IMR-90 (cell line): ENCODE results near the gene ABHD18. TPM values are rescaled to one million over a fixed set of nuclear protein-coding genes. Genes with fewer than 3 reads are reported as not detected.
"Not testable (repeated sequence)": the region's sequence is repeated elsewhere in the genome, so short reads cannot be mapped to it uniquely, and the experiment has no call there.

Experiments used
- ATAC-seq: fragments of 200-7000 bp; cut with Tn5 transposase; 2 replicates; pipeline ENCODE4 v1.9.1; 2020; ENCODE audit warnings: low read depth, mild to moderate bottlenecking, moderate library complexity
- BruUV-seq: library from RNA; stranded (reverse); fragments of 400-500 nt; replicated peaks from 2 replicates; lab custom pipeline; 2021; lab: Mats Ljungman, UMichigan
- CTCF ChIA-PET: fragments of 300-600 bp; formaldehyde crosslinking; extraction: SDS; loops from one replicate; lab custom pipeline; 2021; ENCODE audit warnings: antibody characterized with exemption; lab: Yijun Ruan, JAX
- POLR2A ChIA-PET: fragments of 300-600 bp; sonication (Branson Sonifier 250); formaldehyde crosslinking; loops from one replicate; lab custom pipeline; 2022; ENCODE audit warnings: antibody characterized with exemption; ENCODE audit not compliant: unreplicated experiment; lab: Charles Lee
- DNase-seq: peaks from one replicate; pipeline ENCODE4 v3.0.0; 2013
- H2AFZ ChIP-seq: replicated peaks from 2 replicates; pipeline ENCODE3; 2013; ENCODE audit warnings: low read length, mild to moderate bottlenecking; ENCODE audit not compliant: poor library complexity
- H2AK5ac ChIP-seq: 2 replicates; pipeline ENCODE4 v1.6.1; 2013; ENCODE audit warnings: low read depth, low read length, inconsistent platforms
- H2AK9ac ChIP-seq: replicated peaks from 2 replicates; pipeline ENCODE3; 2013; ENCODE audit warnings: mild to moderate bottlenecking, low read depth, low read length, moderate library complexity; ENCODE audit not compliant: poor library complexity
- H2BK120ac ChIP-seq: 2 replicates; pipeline ENCODE4 v1.6.1; 2013; ENCODE audit warnings: low read depth, low read length, inconsistent platforms
- H2BK15ac ChIP-seq: 3 replicates; pipeline ENCODE4 v1.6.1; 2013; ENCODE audit warnings: low read depth, low read length, inconsistent platforms
- H2BK20ac ChIP-seq: 2 replicates; pipeline ENCODE4 v1.6.1; 2013; ENCODE audit warnings: low read depth, mild to moderate bottlenecking, inconsistent platforms, low read length, moderate library complexity
- H2BK5ac ChIP-seq: 2 replicates; pipeline ENCODE4 v1.6.1; 2013; ENCODE audit warnings: mild to moderate bottlenecking, low read depth, low read length, inconsistent platforms; ENCODE audit not compliant: poor library complexity, severe bottlenecking
- H3K14ac ChIP-seq: replicated peaks from 2 replicates; pipeline ENCODE4 v1.6.1; 2013; ENCODE audit warnings: low read depth, low read length, inconsistent platforms
- H3K18ac ChIP-seq: 2 replicates; pipeline ENCODE4 v1.6.1; 2013; ENCODE audit warnings: low read depth, low read length, control low read depth
- H3K23ac ChIP-seq: 2 replicates; pipeline ENCODE4 v1.6.1; 2013; ENCODE audit warnings: low read depth, low read length, inconsistent platforms
- H3K27ac ChIP-seq: 2 replicates; pipeline ENCODE4 v1.5.1; 2013; ENCODE audit warnings: mild to moderate bottlenecking, control low read depth, low read length; ENCODE audit not compliant: insufficient read depth
- H3K27me3 ChIP-seq: 2 replicates; pipeline ENCODE4 v1.6.1; 2013; ENCODE audit warnings: low read length; ENCODE audit not compliant: control insufficient read depth, insufficient read depth
- H3K36me3 ChIP-seq: 2 replicates; pipeline ENCODE4 v1.6.1; 2013; ENCODE audit warnings: low read length, mixed read lengths; ENCODE audit not compliant: control insufficient read depth, insufficient read depth
- H3K4ac ChIP-seq: 2 replicates; pipeline ENCODE4 v1.6.1; 2013; ENCODE audit warnings: low read depth, low read length, inconsistent platforms
- H3K4me1 ChIP-seq: 2 replicates; pipeline ENCODE4 v1.6.1; 2013; ENCODE audit warnings: low read length, mixed read lengths; ENCODE audit not compliant: control insufficient read depth, insufficient read depth
- H3K4me2 ChIP-seq: 2 replicates; pipeline ENCODE4 v1.6.1; 2013; ENCODE audit warnings: low read depth, mild to moderate bottlenecking, control low read depth, low read length, moderate library complexity
- H3K4me3 ChIP-seq: 2 replicates; pipeline ENCODE4 v1.5.1; 2013; ENCODE audit warnings: low read depth, mild to moderate bottlenecking, control low read depth, low read length, moderate library complexity; ENCODE audit not compliant: insufficient read depth
- H3K56ac ChIP-seq: 2 replicates; pipeline ENCODE4 v1.6.1; 2013; ENCODE audit warnings: low read length, inconsistent platforms; ENCODE audit not compliant: insufficient read depth; ENCODE audit errors: extremely low read depth
- H3K79me1 ChIP-seq, 2 experiments: 2 replicates each; pipeline ENCODE4 v1.6.1; 2013; ENCODE audit warnings: low read length in 2 of 2, inconsistent platforms in 1 of 2, low read depth in 1 of 2
- H3K9ac ChIP-seq: 2 replicates; pipeline ENCODE4 v1.6.1; 2013; ENCODE audit warnings: low read depth, low read length, control low read depth
- H3K9me1 ChIP-seq: 2 replicates; pipeline ENCODE4 v1.6.1; 2013; ENCODE audit warnings: low read length, inconsistent platforms; ENCODE audit not compliant: insufficient read depth
- H3K9me3 ChIP-seq: 2 replicates; pipeline ENCODE4 v1.6.1; 2013; ENCODE audit warnings: low read length; ENCODE audit not compliant: control insufficient read depth, insufficient read depth
- H4K20me1 ChIP-seq: 2 replicates; pipeline ENCODE4 v1.6.1; 2013; ENCODE audit warnings: low read length, inconsistent platforms; ENCODE audit not compliant: insufficient read depth
- H4K5ac ChIP-seq: 2 replicates; pipeline ENCODE4 v1.6.1; 2013; ENCODE audit warnings: mild to moderate bottlenecking, low read depth, low read length, control low read depth
- H4K8ac ChIP-seq, 2 experiments: 2 replicates each; pipeline ENCODE4 v1.6.1; 2013; ENCODE audit warnings: low read depth in 2 of 2, low read length in 2 of 2, control low read depth in 1 of 2, inconsistent platforms in 1 of 2
- H4K91ac ChIP-seq: 2 replicates; pipeline ENCODE4 v1.6.1; 2013; ENCODE audit warnings: low read depth, low read length, inconsistent platforms; ENCODE audit not compliant: insufficient read depth
- CHD1 ChIP-seq: IDR thresholded peaks from 2 replicates; pipeline ENCODE4 v1.6.1; 2012; ENCODE audit warnings: low read depth, low read length, improper control_type of control experiment
- CTCF ChIP-seq: conservative IDR thresholded peaks from 2 replicates; pipeline ENCODE4 v1.5.1; 2012; ENCODE audit warnings: mild to moderate bottlenecking, low read depth, low read length, improper control_type of control experiment
- MAFK ChIP-seq: IDR thresholded peaks from 2 replicates; pipeline ENCODE4 v1.6.1; 2012; ENCODE audit warnings: low read depth, low read length, improper control_type of control experiment
- POLR2A ChIP-seq: IDR thresholded peaks from 2 replicates; pipeline ENCODE4 v1.6.1; 2012; ENCODE audit warnings: mild to moderate bottlenecking, low read depth, low read length
- RFX5 ChIP-seq: IDR thresholded peaks from 2 replicates; pipeline ENCODE4 v1.8.0; 2012; ENCODE audit warnings: low read depth, mild to moderate bottlenecking, low read length, moderate library complexity
- SMC3 ChIP-seq: fragments of 150-350 bp; IDR thresholded peaks from 2 replicates; pipeline ENCODE4 v1.6.1; 2016; ENCODE audit warnings: low read depth, mild to moderate bottlenecking, antibody characterized with exemption, low read length, moderate library complexity
- USF2 ChIP-seq: fragments of 150-350 bp; IDR thresholded peaks from 2 replicates; pipeline ENCODE4 v1.6.1; 2017; ENCODE audit warnings: mild to moderate bottlenecking, antibody characterized with exemption, low read length, low read depth
- WGBS, 2 experiments: methylation state at CpG; one replicate each; pipeline versions ENCODE4 v1.1.5 to v1.1.7; 2013; ENCODE audit warnings: missing lambda C conversion rate in 2 of 2; ENCODE audit not compliant: insufficient read length in 1 of 2; ENCODE audit errors: extremely low coverage in 2 of 2; 5-methylcytosine and 5-hydroxymethylcytosine counted together
- dilution Hi-C: fragments of 300-500 bp; cut with HindIII; formaldehyde crosslinking; loops from one replicate; pipeline ENCODE4 v1.14.3; 2018; ENCODE audit warnings: low sequenced_read_pairs; ENCODE audit not compliant: unreplicated experiment
- in situ Hi-C: fragments of 300-500 bp; cut with MboI; formaldehyde crosslinking; loops from 3 replicates; pipeline ENCODE4 v1.14.3; 2019; ENCODE audit warnings: low sequenced_read_pairs, inconsistent platforms, mixed read lengths
- intact Hi-C: fragments of 100-400 bp; cut with micrococcal nuclease; formaldehyde crosslinking; loops from 2 replicates; pipeline ENCODE4 v1.10.0; 2022
- polyA plus RNA-seq, 3 experiments: library from polyadenylated mRNA; depleted of rRNA; stranded (reverse); fragments of >200 nt; gene quantifications; 2 replicates each; pipeline ENCODE4 v1.2.3, GENCODE V29; 2012; ENCODE audit warnings: low replicate concordance in 1 of 3
- total RNA-seq: library from RNA; depleted of rRNA; stranded (reverse); fragments of >200 nt; gene quantifications from 2 replicates; pipeline ENCODE4 v1.2.3, GENCODE V29; 2012

The ABHD18 gene
- total and polyA plus RNA-seq, 2 of the 4 experiments (the other 2 are of a cell fraction) = 2.4 to 4.3 TPM

GRCh38 chr4:127995776-127996175 is 30.6 kb downstream of the ABHD18 start:
- no peaks in the 10 kb centered on the region for H4K20me1 ChIP-seq
- H3K4me2 ChIP-seq = no peak overlapping the region
- no peak overlapping the region for H3K4ac ChIP-seq
- no peaks in the 10 kb centered on the region for H3K4me1 ChIP-seq
- no peak overlapping the region for H2BK15ac ChIP-seq
- H3K4me3 ChIP-seq = no peak overlapping the region
- in situ Hi-C loops (no loop called here), intact Hi-C loops (no loop called here), dilution Hi-C loops (no loop called here)
- H4K91ac ChIP-seq = no peak overlapping the region
- H2AK5ac ChIP-seq = no peak overlapping the region
- H3K27me3 ChIP-seq = no peaks in the 10 kb centered on the region
- ChIA-PET POLR2A (no interaction called here), CTCF (no interaction called here)
- H4K5ac ChIP-seq = no peak overlapping the region
- H3K36me3 ChIP-seq = 0 out of 2 replicates have a peak, but pooled peaks cover 1% of the 10 kb centered on the region
- no peak overlapping the region for H3K23ac ChIP-seq
- TF ChIP-seq POLR2A (no peak), RFX5 (no peak), CTCF (no peak), SMC3 (no peak), USF2 (no peak), MAFK (no peak), CHD1 (no peak)
- WGBS, 2 experiments = no CpG with 5 or more reads among the region's 1 CpG
- no peak overlapping the region for H2AFZ ChIP-seq
- H3K9me1 ChIP-seq = no peaks in the 10 kb centered on the region
- no peak overlapping the region for H3K14ac ChIP-seq
- no peak overlapping the region for H3K9ac ChIP-seq
- H3K79me1 ChIP-seq = peaks cover 0 to 5% of the 10 kb centered on the region in 2 experiments; a peak in 1 of 4 replicates
- no peak overlapping the region for H2BK120ac ChIP-seq
- H2AK9ac ChIP-seq = no peak overlapping the region
- ATAC-seq = peak; percentile 35; the same call in 1 of the 2 replicates
- H3K9me3 ChIP-seq = peaks cover 2% of the 10 kb centered on the region; the same call in 1 of the 2 replicates
- H2BK5ac ChIP-seq = no peak overlapping the region
- H2BK20ac ChIP-seq = no peak overlapping the region
- no peak overlapping the region for H3K27ac ChIP-seq
- peak; percentile 35 for DNase-seq
- BruUV-seq = no TSS peak
- no peak overlapping the region for H3K18ac ChIP-seq
- no peak overlapping the region for H4K8ac ChIP-seq
- H3K56ac ChIP-seq = no peak overlapping the region

- H3K79me1 ChIP-seq = not testable (repeated sequence)
These were observed 31.3 kb downstream of the ABHD18 start for GRCh38 chr4:127996521-127996920.

More at GRCh38 chr4:127996521-127996920, 31.3 kb downstream of the ABHD18 start:
- H3K4me2 ChIP-seq, POLR2A ChIA-PET, intact Hi-C loops, H4K8ac ChIP-seq, H3K14ac ChIP-seq, H2BK15ac ChIP-seq, ATAC-seq, H2BK20ac ChIP-seq, BruUV-seq, H3K9ac ChIP-seq, H3K4ac ChIP-seq, in situ Hi-C loops, H2AK9ac ChIP-seq, H4K91ac ChIP-seq, H3K27me3 ChIP-seq, CTCF ChIA-PET, DNase-seq, H4K5ac ChIP-seq, H3K4me3 ChIP-seq, H3K18ac ChIP-seq, H3K9me3 ChIP-seq, H2AK5ac ChIP-seq, dilution Hi-C loops, H2BK5ac ChIP-seq, H3K27ac ChIP-seq, H3K56ac ChIP-seq, H2AFZ ChIP-seq, H3K23ac ChIP-seq, H3K36me3 ChIP-seq, H3K9me1 ChIP-seq, H4K20me1 ChIP-seq, H2BK120ac ChIP-seq, H3K4me1 ChIP-seq: not testable (repeated sequence)
- WGBS, 2 experiments = 100% methylated on average over 2 of the region's 6 CpGs; no CpG with 5 or more reads in 1 of the 2 experiments
